B cell (primary cell): ENCODE data around the gene BOK. TPM values are rescaled to one million over a fixed set of nuclear protein-coding genes. Genes with fewer than 3 reads are reported as not detected.

ENCODE experiments used
- ATAC-seq: fragments of 200-7000 bp; cut with Tn5 transposase; one replicate; pipeline ENCODE4 v1.10.0; 2021; ENCODE audit warnings: low read depth, mild to moderate bottlenecking, moderate number of reproducible peaks, moderate library complexity
- CTCF ChIA-PET: fragments of 350-600 bp; sonication (Branson Sonifier 250); formaldehyde crosslinking; loops from one replicate; lab custom pipeline; 2021; ENCODE audit warnings: antibody characterized with exemption, inconsistent platforms; lab: Charles Lee
- POLR2A ChIA-PET: fragments of 350-600 bp; sonication (Branson Sonifier 250); formaldehyde crosslinking; loops from one replicate; lab custom pipeline; 2021; ENCODE audit warnings: antibody characterized with exemption; lab: Charles Lee
- DNase-seq: peaks from one replicate; pipeline ENCODE4 v3.0.0; 2013
- H2AFZ ChIP-seq: 2 replicates; pipeline ENCODE4 v1.6.1; 2012; ENCODE audit warnings: mild to moderate bottlenecking, low read depth, low read length; ENCODE audit not compliant: insufficient read depth, poor library complexity, severe bottlenecking
- H3K27ac ChIP-seq, 2 donors: 1 replicate in 1 of 2; 2 replicates in 1 of 2; pipeline ENCODE4 v1.5.1; 2012 to 2013; ENCODE audit warnings: low read length in 2 of 2, mild to moderate bottlenecking in 2 of 2, moderate library complexity in 1 of 2
- H3K27me3 ChIP-seq, 4 experiments: fragments of 200-600 bp in 1 of 4; sonication (generic) in 1 of 4; replicated peaks in 1 of 4; 1 replicate in 2 of 4; 2 replicates in 2 of 4; pipeline versions ENCODE4 v1.6.1 to v1.7.0; 2013 to 2016; ENCODE audit warnings: low read length in 3 of 4, mild to moderate bottlenecking in 2 of 4, mixed read lengths in 1 of 4, moderate library complexity in 1 of 4; ENCODE audit not compliant: insufficient read depth in 4 of 4, control insufficient read depth in 3 of 4; ENCODE audit errors: control extremely low read depth in 1 of 4
- H3K36me3 ChIP-seq, 2 experiments: replicated peaks in 1 of 2; 1 replicate in 1 of 2; 2 replicates in 1 of 2; pipeline versions ENCODE4 v1.6.1 to v1.7.1; 2013; ENCODE audit warnings: low read length in 1 of 2; ENCODE audit not compliant: insufficient read depth in 2 of 2, control insufficient read depth in 1 of 2; ENCODE audit errors: control extremely low read depth in 1 of 2, extremely low read depth in 1 of 2
- H3K4me1 ChIP-seq, 2 donors: fragments of 200-600 bp in 1 of 2; sonication (generic) in 1 of 2; 1 replicate in 1 of 2; 2 replicates in 1 of 2; pipeline versions ENCODE4 v1.5.1 to v1.6.1; 2013 to 2017; ENCODE audit warnings: low read length in 2 of 2; ENCODE audit not compliant: control insufficient read depth in 2 of 2, insufficient read depth in 2 of 2
- H3K4me2 ChIP-seq: replicated peaks from 2 replicates; pipeline ENCODE3; 2012; ENCODE audit warnings: mild to moderate bottlenecking, low read depth, low read length; ENCODE audit not compliant: poor library complexity, severe bottlenecking
- H3K4me3 ChIP-seq, 5 experiments: fragments of 200-600 bp in 1 of 5; sonication (generic) in 1 of 5; 1 replicate in 3 of 5; 2 replicates in 2 of 5; pipeline versions ENCODE4 v1.5.1 to v1.7.0; 2011 to 2016; ENCODE audit warnings: low read length in 4 of 5, mild to moderate bottlenecking in 4 of 5, low read depth in 2 of 5, control low read depth in 1 of 5, moderate library complexity in 1 of 5; ENCODE audit not compliant: insufficient read depth in 1 of 5; ENCODE audit errors: control extremely low read depth in 1 of 5, extremely low read depth in 1 of 5
- H3K79me2 ChIP-seq: fragments of 200-600 bp; sonication (generic); one replicate; pipeline ENCODE4 v1.6.0; 2016; ENCODE audit warnings: low read length; ENCODE audit not compliant: control insufficient read depth, insufficient read depth
- H3K9ac ChIP-seq: fragments of 200-600 bp; sonication (generic); 2 replicates; pipeline ENCODE4 v1.6.1; 2017; ENCODE audit warnings: mild to moderate bottlenecking, low read length, moderate library complexity
- H3K9me3 ChIP-seq, 3 donors: one replicate each; pipeline versions ENCODE4 v1.6.1 to v1.7.1; 2013; ENCODE audit warnings: low read length in 2 of 3; ENCODE audit not compliant: control insufficient read depth in 2 of 3, insufficient read depth in 1 of 3; ENCODE audit errors: control extremely low read depth in 1 of 3
- H4K20me1 ChIP-seq: 2 replicates; pipeline ENCODE4 v1.6.0; 2012; ENCODE audit warnings: mild to moderate bottlenecking, low read length; ENCODE audit not compliant: insufficient read depth, control insufficient read depth, poor library complexity, severe bottlenecking
- H3K27ac Mint-ChIP-seq: one replicate; pipeline ENCODE4 v1.8.0; 2021; ENCODE audit warnings: mixed read lengths
- H3K27me3 Mint-ChIP-seq: one replicate; pipeline ENCODE4 v1.8.0; 2021; ENCODE audit warnings: mixed read lengths
- H3K4me1 Mint-ChIP-seq: one replicate; pipeline ENCODE4 v1.8.0; 2021; ENCODE audit warnings: mixed read lengths
- H3K4me3 Mint-ChIP-seq: one replicate; pipeline ENCODE4 v1.8.0; 2021; ENCODE audit warnings: mixed read lengths
- H3K9me3 Mint-ChIP-seq: one replicate; pipeline ENCODE4 v1.8.0; 2022; ENCODE audit warnings: mixed read lengths; ENCODE audit not compliant: insufficient read depth
- CTCF ChIP-seq: fragments of 200-600 bp; IDR thresholded peaks from one replicate; pipeline ENCODE4 v1.8.0; 2022; ENCODE audit warnings: antibody characterized with exemption, mild to moderate bottlenecking
- EZH2 ChIP-seq: IDR thresholded peaks from 2 replicates; pipeline ENCODE4 v1.6.1; 2012; ENCODE audit warnings: borderline replicate concordance, low read depth, mild to moderate bottlenecking, moderate library complexity, low read length; ENCODE audit not compliant: insufficient read depth, poor library complexity, severe bottlenecking
- WGBS: methylation state at CpG from one replicate; pipeline ENCODE4 v1.1.5; 2013; ENCODE audit warnings: missing lambda C conversion rate; ENCODE audit not compliant: insufficient coverage; 5-methylcytosine and 5-hydroxymethylcytosine counted together
- intact Hi-C: fragments of 100-400 bp; cut with micrococcal nuclease; formaldehyde crosslinking; loops from one replicate; pipeline ENCODE4 v1.10.0; 2022
- polyA plus RNA-seq: library from polyadenylated mRNA; depleted of rRNA; stranded (reverse); fragments of >200 nt; gene quantifications from 2 replicates; pipeline ENCODE4 v1.2.3, GENCODE V29; 2012
- total RNA-seq, 2 donors: library from RNA; stranded (reverse); fragments of 120-200 nt in 1 of 2; gene quantifications; 1 replicate in 1 of 2; 2 replicates in 1 of 2; pipeline versions ENCODE4 v1.2.3 to v1.2.4, GENCODE V29; 2013 to 2022

Gene BOK
- total and polyA plus RNA-seq, 2 donors (not counting 1 experiment from before 2014, with no cell fraction given): 0.10 to 0.22 TPM

DNA sequence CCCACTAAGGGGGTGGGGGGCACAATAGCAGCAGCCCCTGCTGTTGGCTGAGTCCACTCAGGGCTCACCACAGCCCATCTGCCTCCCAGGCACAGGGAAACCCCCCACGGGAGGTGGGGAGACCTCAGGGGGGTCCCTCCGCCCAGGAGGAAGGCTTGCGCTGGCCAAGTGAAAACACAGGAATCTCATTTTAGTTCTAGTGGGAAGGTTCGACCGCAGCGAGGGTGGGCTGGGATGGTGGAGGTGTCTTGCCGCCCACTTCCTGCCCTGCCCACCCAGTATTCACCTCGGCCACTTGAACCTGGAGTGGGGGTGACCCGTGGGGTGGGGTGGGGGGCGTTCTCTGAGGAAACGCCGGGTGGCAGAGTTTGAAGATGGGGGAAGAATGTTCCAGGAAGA lies 6.9 kb upstream of the BOK start:
- Histone ChIP-seq H3K36me3 (no peaks in the 10 kb centered on the region), H3K4me1 (no peaks in the 10 kb centered on the region), H3K27ac (no peak overlapping the region), H3K4me3 (no peak overlapping the region), H3K9me3 (peaks cover 1 to 19% (median 6%) of the 10 kb centered on the region in 3 donors), H4K20me1 (no peaks in the 10 kb centered on the region), H3K4me2 (no peak overlapping the region), H2AFZ (no peak overlapping the region), H3K79me2 (no peaks in the 10 kb centered on the region), H3K9ac (no peak overlapping the region), H3K27me3 (peaks cover 0 to 34% (median 0%) of the 10 kb centered on the region in 4 experiments)
- no peak overlapping the region for H3K27ac Mint-ChIP-seq
- peaks cover under 1% of the 10 kb centered on the region for H3K9me3 Mint-ChIP-seq
- POLR2A ChIA-PET: no interaction called here
- no peaks in the 10 kb centered on the region for H3K4me1 Mint-ChIP-seq
- CTCF ChIA-PET: no interaction called here
- intact Hi-C loops: no loop called here
- ATAC-seq (no peak), DNase-seq (no peak)
- no peak overlapping the region for H3K4me3 Mint-ChIP-seq
- WGBS: 58% methylated on average over 2 of the region's 12 CpGs
- TF ChIP-seq CTCF (no peak), EZH2 (no peak)
- H3K27me3 Mint-ChIP-seq: peaks cover 42% of the 10 kb centered on the region

DNA sequence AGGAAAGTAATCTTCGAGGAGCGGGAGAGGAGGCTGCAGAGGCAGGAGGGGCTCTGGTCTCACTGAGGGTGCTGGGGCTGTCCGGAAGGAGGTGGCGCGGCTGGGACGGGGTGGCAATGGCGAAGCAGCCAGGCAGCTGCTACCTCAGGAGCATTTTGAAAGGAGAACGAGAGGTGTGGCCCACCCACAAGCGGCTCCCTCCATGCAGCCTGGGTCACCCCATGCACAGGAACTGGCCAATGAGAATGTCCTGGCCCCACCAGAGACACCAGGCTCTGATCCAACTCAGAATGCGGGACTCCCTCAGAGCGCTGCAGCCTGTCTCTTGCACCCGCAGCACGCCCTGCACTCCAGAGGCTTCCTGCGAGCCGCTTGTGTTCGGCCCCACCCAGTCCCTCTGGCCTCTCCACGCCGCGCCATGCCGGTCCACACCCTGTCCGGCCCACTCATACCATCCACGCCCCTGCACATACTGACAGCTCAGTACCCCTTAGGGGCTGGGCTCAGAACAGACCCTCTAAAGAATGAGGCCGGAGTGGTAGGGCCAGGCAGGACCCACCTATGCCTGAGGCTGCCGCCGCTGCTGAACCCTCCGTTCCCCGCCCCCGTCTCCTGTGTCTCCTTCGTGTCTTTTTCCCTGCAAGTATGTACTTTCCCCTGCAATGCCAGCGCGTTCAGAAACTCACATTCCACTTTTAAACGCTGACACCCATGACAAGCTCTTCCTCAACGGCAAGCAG lies 6.4 kb upstream of the BOK start:
- POLR2A ChIA-PET: no interaction called here

More for the DNA sequence above, 6.4 kb upstream of the BOK start:
- H3K9me3 Mint-ChIP-seq: peaks cover 4% of the 10 kb centered on the region
- Histone ChIP-seq H2AFZ (no peak overlapping the region), H3K9me3 (peaks cover 3 to 21% (median 10%) of the 10 kb centered on the region in 3 donors), H3K27ac (no peak overlapping the region), H3K4me1 (no peaks in the 10 kb centered on the region), H3K9ac (no peak overlapping the region), H3K27me3 (peaks cover 0 to 31% (median under 1%) of the 10 kb centered on the region in 4 experiments), H3K36me3 (no peaks in the 10 kb centered on the region), H4K20me1 (no peaks in the 10 kb centered on the region), H3K4me2 (no peak overlapping the region), H3K4me3 (no peak overlapping the region), H3K79me2 (no peaks in the 10 kb centered on the region)
- intact Hi-C loops: no loop called here
- ATAC-seq (no peak), DNase-seq (no peak)
- TF ChIP-seq CTCF: no peak
- no peak for TF ChIP-seq EZH2
- 94% methylated on average over 33 of the region's 33 CpGs for WGBS
- no peaks in the 10 kb centered on the region for H3K4me1 Mint-ChIP-seq
- peaks cover 47% of the 10 kb centered on the region for H3K27me3 Mint-ChIP-seq
- CTCF ChIA-PET: no interaction called here
- no peak overlapping the region for H3K4me3 Mint-ChIP-seq
- no peak overlapping the region for H3K27ac Mint-ChIP-seq
